ENCODE data around the gene ERF. TPM values are rescaled to one million over a fixed set of nuclear protein-coding genes. Genes with fewer than 3 reads are reported as not detected.

Gene ERF
- total and polyA plus RNA-seq, 2 donors (not counting 1 experiment from before 2014, with no cell fraction given), result 48.6 to 51.5 TPM

GRCh38 chr19:42289556-42290041 lies 34.7 kb upstream of the ERF start:
- TF ChIP-seq EZH2 (IDR thresholded peaks at IDR 0.05; ENCODE audit: borderline replicate concordance, insufficient read depth, low read depth, low read length, poor library complexity, severe bottlenecking), result no peak
- TF ChIP-seq, protein P1, sequence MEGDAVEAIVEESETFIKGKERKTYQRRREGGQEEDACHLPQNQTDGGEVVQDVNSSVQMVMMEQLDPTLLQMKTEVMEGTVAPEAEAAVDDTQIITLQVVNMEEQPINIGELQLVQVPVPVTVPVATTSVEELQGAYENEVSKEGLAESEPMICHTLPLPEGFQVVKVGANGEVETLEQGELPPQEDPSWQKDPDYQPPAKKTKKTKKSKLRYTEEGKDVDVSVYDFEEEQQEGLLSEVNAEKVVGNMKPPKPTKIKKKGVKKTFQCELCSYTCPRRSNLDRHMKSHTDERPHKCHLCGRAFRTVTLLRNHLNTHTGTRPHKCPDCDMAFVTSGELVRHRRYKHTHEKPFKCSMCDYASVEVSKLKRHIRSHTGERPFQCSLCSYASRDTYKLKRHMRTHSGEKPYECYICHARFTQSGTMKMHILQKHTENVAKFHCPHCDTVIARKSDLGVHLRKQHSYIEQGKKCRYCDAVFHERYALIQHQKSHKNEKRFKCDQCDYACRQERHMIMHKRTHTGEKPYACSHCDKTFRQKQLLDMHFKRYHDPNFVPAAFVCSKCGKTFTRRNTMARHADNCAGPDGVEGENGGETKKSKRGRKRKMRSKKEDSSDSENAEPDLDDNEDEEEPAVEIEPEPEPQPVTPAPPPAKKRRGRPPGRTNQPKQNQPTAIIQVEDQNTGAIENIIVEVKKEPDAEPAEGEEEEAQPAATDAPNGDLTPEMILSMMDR (IDR thresholded peaks at IDR 0.05), result no peak
- Mint-ChIP-seq H3K27ac (no peak overlapping the region), H3K4me1 (peaks cover 25% of the 10 kb centered on the region), H3K9me3 (ENCODE audit: insufficient read depth) (no peaks in the 10 kb centered on the region), H3K4me3 (no peak overlapping the region), H3K27me3 (no peaks in the 10 kb centered on the region)
- Histone ChIP-seq H4K20me1 (ENCODE audit: control insufficient read depth, insufficient read depth, low read length, poor library complexity, severe bottlenecking) (peaks cover 44% of the 10 kb centered on the region), H3K4me3 (ENCODE audit: control extremely low read depth in 1 of 5, extremely low read depth in 1 of 5, insufficient read depth in 1 of 5, low read depth in 2 of 5, low read length in 4 of 5) (no peak overlapping the region), H3K27ac (ENCODE audit: low read length in 2 of 2) (no peak overlapping the region), H3K36me3 (replicated peaks in 1 of 2; ENCODE audit: control extremely low read depth in 1 of 2, control insufficient read depth in 1 of 2, extremely low read depth in 1 of 2, insufficient read depth in 2 of 2, low read length in 1 of 2) (peaks cover 1 to 77% of the 10 kb centered on the region in 2 experiments), H3K9me3 (ENCODE audit: control extremely low read depth in 1 of 3, control insufficient read depth in 2 of 3, insufficient read depth in 1 of 3, low read length in 2 of 3) (no peaks in the 10 kb centered on the region), H3K79me2 (ENCODE audit: control insufficient read depth, insufficient read depth, low read length) (peaks cover 16% of the 10 kb centered on the region), H3K27me3 (replicated peaks in 1 of 4; ENCODE audit: control extremely low read depth in 1 of 4, control insufficient read depth in 3 of 4, insufficient read depth in 4 of 4, low read length in 3 of 4) (no peaks in the 10 kb centered on the region), H3K9ac (ENCODE audit: low read length) (no peak overlapping the region), H3K4me2 (replicated peaks; ENCODE audit: low read depth, low read length, poor library complexity, severe bottlenecking) (no peak overlapping the region), H2AFZ (ENCODE audit: insufficient read depth, low read depth, low read length, poor library complexity, severe bottlenecking) (no peak overlapping the region), H3K4me1 (ENCODE audit: control insufficient read depth in 2 of 2, insufficient read depth in 2 of 2, low read length in 2 of 2) (peaks cover 18 to 23% of the 10 kb centered on the region in 2 donors)
- no peak for DNase-seq
- ChIA-PET CTCF (interaction anchor here (0.8 to 2.9 kb wide), 4 partner anchors 38 to 180 kb away, joined by 3 to 10 read pairs (median 6); partner anchors contain the start of gene POU2F2), POLR2A (interaction anchor here (0.8 kb wide), 1 partner anchor 9 kb away, joined by 3 read pairs; no protein-coding TSS in a partner anchor)
- intact Hi-C loops (cut with micrococcal nuclease), result no loop called here
- WGBS (ENCODE audit: insufficient coverage), result 96% methylated on average over 6 of the region's 8 CpGs
- ATAC-seq (ENCODE audit: low read depth), result no peak

- intact Hi-C loops (cut with micrococcal nuclease), result no loop called here
- H3K9me3 ChIP-seq (ENCODE audit: control extremely low read depth in 1 of 3, control insufficient read depth in 2 of 3, insufficient read depth in 1 of 3, low read length in 2 of 3), result no peaks in the 10 kb centered on the region
- H3K27me3 ChIP-seq (replicated peaks in 1 of 4; ENCODE audit: control extremely low read depth in 1 of 4, control insufficient read depth in 3 of 4, insufficient read depth in 4 of 4, low read length in 3 of 4), result no peaks in the 10 kb centered on the region
- no peak overlapping the region for H3K4me3 ChIP-seq (ENCODE audit: control extremely low read depth in 1 of 5, extremely low read depth in 1 of 5, insufficient read depth in 1 of 5, low read depth in 2 of 5, low read length in 4 of 5)
- H3K36me3 ChIP-seq (replicated peaks in 1 of 2; ENCODE audit: control extremely low read depth in 1 of 2, control insufficient read depth in 1 of 2, extremely low read depth in 1 of 2, insufficient read depth in 2 of 2, low read length in 1 of 2), result peaks cover 1 to 73% of the 10 kb centered on the region in 2 experiments
- peak overlapping the region; percentile 26 for H3K27ac Mint-ChIP-seq
- no peak overlapping the region for H3K4me3 Mint-ChIP-seq
- TF ChIP-seq, protein P1 (IDR thresholded peaks at IDR 0.05), result no peak
- TF ChIP-seq EZH2 (IDR thresholded peaks at IDR 0.05; ENCODE audit: borderline replicate concordance, insufficient read depth, low read depth, low read length, poor library complexity, severe bottlenecking), result no peak
- H3K27ac ChIP-seq (ENCODE audit: low read length in 2 of 2), result no peak overlapping the region
- CTCF ChIA-PET, result interaction anchor here (0.7 to 2.9 kb wide), 7 partner anchors 9 to 180 kb away, joined by 3 to 12 read pairs (median 4); partner anchors contain the start of genes POU2F2 and PRR19
- H3K4me1 Mint-ChIP-seq, result peaks cover 26% of the 10 kb centered on the region
- no peak for DNase-seq
- no peaks in the 10 kb centered on the region for H3K27me3 Mint-ChIP-seq
- POLR2A ChIA-PET, result interaction anchor here (0.8 kb wide), 1 partner anchor 9 kb away, joined by 3 read pairs; no protein-coding TSS in a partner anchor
- H3K9me3 Mint-ChIP-seq (ENCODE audit: insufficient read depth), result no peaks in the 10 kb centered on the region
- peaks cover 18 to 24% of the 10 kb centered on the region in 2 donors for H3K4me1 ChIP-seq (ENCODE audit: control insufficient read depth in 2 of 2, insufficient read depth in 2 of 2, low read length in 2 of 2)
- no peak for ATAC-seq (ENCODE audit: low read depth)
- H3K79me2 ChIP-seq (ENCODE audit: control insufficient read depth, insufficient read depth, low read length), result peaks cover 18% of the 10 kb centered on the region
- 99% methylated on average over 21 of the region's 22 CpGs for WGBS (ENCODE audit: insufficient coverage)
- H3K4me2 ChIP-seq (replicated peaks; ENCODE audit: low read depth, low read length, poor library complexity, severe bottlenecking), result no peak overlapping the region
- no peak overlapping the region for H3K9ac ChIP-seq (ENCODE audit: low read length)
- H2AFZ ChIP-seq (ENCODE audit: insufficient read depth, low read depth, low read length, poor library complexity, severe bottlenecking), result no peak overlapping the region
- peaks cover 46% of the 10 kb centered on the region for H4K20me1 ChIP-seq (ENCODE audit: control insufficient read depth, insufficient read depth, low read length, poor library complexity, severe bottlenecking)
Measured at GRCh38 chr19:42288881-42289555, 34.1 kb upstream of the ERF start.

Measured in B cell (primary cell).